ENCODE measurements around the gene IP6K3. TPM values are rescaled to one million over a fixed set of nuclear protein-coding genes. Genes with fewer than 3 reads are reported as not detected.

IP6K3 gene
- polyA plus RNA-seq, 1 donor (not counting 4 experiments of a cell fraction or from before 2014, with no cell fraction given), result not detected

GRCh38 chr6:33784787-33785186 is 38.1 kb upstream of the IP6K3 start:
- Histone ChIP-seq H3K79me2 (ENCODE audit: control insufficient read depth, insufficient read depth, low read length) (peaks cover 41% of the 10 kb centered on the region), H4K20me1 (ENCODE audit: control insufficient read depth, extremely low read depth, insufficient read depth, low read length) (peaks cover 7% of the 10 kb centered on the region), H3K9ac (ENCODE audit: control insufficient read depth, extremely low read depth, insufficient read depth, low read length) (no peak overlapping the region), H3K9me3 (ENCODE audit: control insufficient read depth, low read depth, low read length) (no peaks in the 10 kb centered on the region), H3K27ac (ENCODE audit: control insufficient read depth, insufficient read depth, low read length) (no peak overlapping the region), H2AFZ (ENCODE audit: control insufficient read depth, low read length) (no peak overlapping the region), H3K4me2 (ENCODE audit: control insufficient read depth, extremely low read depth, insufficient read depth, low read depth, low read length) (no peak overlapping the region), H3K9me1 (ENCODE audit: control insufficient read depth, extremely low read depth, insufficient read depth, low read length) (no peaks in the 10 kb centered on the region), H3K27me3 (ENCODE audit: control insufficient read depth, extremely low read depth, insufficient read depth, low read length) (no peaks in the 10 kb centered on the region), H3K4me3 (ENCODE audit: control insufficient read depth in 2 of 3, extremely low read depth in 1 of 3, insufficient read depth in 2 of 3, low read depth in 1 of 3, low read length in 3 of 3) (no peak overlapping the region), H3K36me3 (ENCODE audit: control insufficient read depth in 2 of 2, extremely low read depth in 1 of 2, insufficient read depth in 2 of 2, low read length in 2 of 2) (peaks cover 21 to 45% of the 10 kb centered on the region in 2 experiments), H3K4me1 (ENCODE audit: control insufficient read depth, extremely low read depth, insufficient read depth, low read length) (peaks cover 35% of the 10 kb centered on the region)
- no peak for DNase-seq (ENCODE audit: low read depth, low spot score)
- TF ChIP-seq CTCF (optimal IDR thresholded peaks at IDR 0.05 in 1 of 3, IDR thresholded peaks at IDR 0.05 in 1 of 3, conservative IDR thresholded peaks at IDR 0.05 in 1 of 3; ENCODE audit: extremely low read depth in 1 of 3, insufficient read depth in 2 of 3, low read length in 3 of 3), result no peak
- no peak for TF ChIP-seq EZH2 (IDR thresholded peaks at IDR 0.05; ENCODE audit: low read length)
- no peak for FAIRE-seq
- dilution Hi-C loops (cut with MboI; ENCODE audit: extremely low pct_ligation_motif_present, low sequenced_read_pairs), result no loop called here

GRCh38 chr6:33783781-33784520 is 37.2 kb upstream of the IP6K3 start:
- Histone ChIP-seq H3K4me1 (ENCODE audit: control insufficient read depth, extremely low read depth, insufficient read depth, low read length) (peaks cover 30% of the 10 kb centered on the region), H2AFZ (ENCODE audit: control insufficient read depth, low read length) (no peak overlapping the region), H3K9me3 (ENCODE audit: control insufficient read depth, low read depth, low read length) (no peaks in the 10 kb centered on the region), H3K27me3 (ENCODE audit: control insufficient read depth, extremely low read depth, insufficient read depth, low read length) (no peaks in the 10 kb centered on the region), H4K20me1 (ENCODE audit: control insufficient read depth, extremely low read depth, insufficient read depth, low read length) (peaks cover 7% of the 10 kb centered on the region), H3K4me3 (ENCODE audit: control insufficient read depth in 2 of 3, extremely low read depth in 1 of 3, insufficient read depth in 2 of 3, low read depth in 1 of 3, low read length in 3 of 3) (no peak overlapping the region), H3K9ac (ENCODE audit: control insufficient read depth, extremely low read depth, insufficient read depth, low read length) (no peak overlapping the region), H3K9me1 (ENCODE audit: control insufficient read depth, extremely low read depth, insufficient read depth, low read length) (no peaks in the 10 kb centered on the region), H3K36me3 (ENCODE audit: control insufficient read depth in 2 of 2, extremely low read depth in 1 of 2, insufficient read depth in 2 of 2, low read length in 2 of 2) (peaks cover 28 to 53% of the 10 kb centered on the region in 2 experiments), H3K4me2 (ENCODE audit: control insufficient read depth, extremely low read depth, insufficient read depth, low read depth, low read length) (no peak overlapping the region), H3K79me2 (ENCODE audit: control insufficient read depth, insufficient read depth, low read length) (peaks cover 41% of the 10 kb centered on the region), H3K27ac (ENCODE audit: control insufficient read depth, insufficient read depth, low read length) (no peak overlapping the region)
- no peak for FAIRE-seq
- dilution Hi-C loops (cut with MboI; ENCODE audit: extremely low pct_ligation_motif_present, low sequenced_read_pairs), result no loop called here
- TF ChIP-seq EZH2 (IDR thresholded peaks at IDR 0.05; ENCODE audit: low read length), result no peak
- no peak for TF ChIP-seq CTCF (optimal IDR thresholded peaks at IDR 0.05 in 1 of 3, IDR thresholded peaks at IDR 0.05 in 1 of 3, conservative IDR thresholded peaks at IDR 0.05 in 1 of 3; ENCODE audit: extremely low read depth in 1 of 3, insufficient read depth in 2 of 3, low read length in 3 of 3)
- no peak for DNase-seq (ENCODE audit: low read depth, low spot score)

Measured in keratinocyte (primary cell).